SK-N-SH treated with all-trans-retinoic acid at 6 μM for 48 hours (cell line): ENCODE measurements around the gene ZNF185.

ENCODE experiments used
- ATAC-seq: fragments of 200-7000 bp; cut with Tn5 transposase; 3 replicates; pipeline ENCODE4 v1.9.1; 2020; ENCODE audit warnings: mild to moderate bottlenecking, moderate library complexity
- ARNTL ChIP-seq: fragments of 450-650 bp; formaldehyde crosslinking; IDR thresholded peaks from 2 replicates; pipeline ENCODE4 v1.5.0; 2020; ENCODE audit warnings: low read depth, mild to moderate bottlenecking, moderate library complexity, borderline replicate concordance
- BACH2 ChIP-seq: fragments of 250-450 bp; sonication (Bioruptor Pico); IDR thresholded peaks from 2 replicates; pipeline ENCODE4 v1.9.0; 2021; ENCODE audit warnings: mild to moderate bottlenecking, borderline replicate concordance
- CREB5 ChIP-seq: fragments of 250-450 bp; sonication (Bioruptor Pico); IDR thresholded peaks from 2 replicates; pipeline ENCODE4 v1.5.1; 2020; ENCODE audit warnings: low read depth, mild to moderate bottlenecking, moderate library complexity
- CSDC2 ChIP-seq: fragments of 250-450 bp; sonication (Bioruptor Pico); IDR thresholded peaks from 2 replicates; pipeline ENCODE4 v1.5.0; 2020; ENCODE audit warnings: mild to moderate bottlenecking, moderate library complexity
- CSRNP3 ChIP-seq: fragments of 250-450 bp; sonication (Bioruptor Pico); IDR thresholded peaks from 2 replicates; pipeline ENCODE4 v1.5.1; 2021; ENCODE audit warnings: mild to moderate bottlenecking, moderate library complexity
- ESRRG ChIP-seq: fragments of 250-450 bp; sonication (Bioruptor Pico); IDR thresholded peaks from 2 replicates; pipeline ENCODE4 v1.6.1; 2021; ENCODE audit warnings: mild to moderate bottlenecking
- GLIS3 ChIP-seq: fragments of 250-450 bp; sonication (Bioruptor Pico); IDR thresholded peaks from 2 replicates; pipeline ENCODE4 v1.5.0; 2020; ENCODE audit warnings: mild to moderate bottlenecking, moderate library complexity
- ISL1 ChIP-seq: fragments of 250-450 bp; sonication (Bioruptor Pico); IDR thresholded peaks from 2 replicates; pipeline ENCODE4 v2.1.2; 2022; ENCODE audit warnings: mild to moderate bottlenecking, moderate library complexity
- OSR1 ChIP-seq: fragments of 250-450 bp; sonication (Bioruptor Pico); IDR thresholded peaks from 2 replicates; pipeline ENCODE4 v1.8.0; 2022; ENCODE audit warnings: moderate library complexity, mild to moderate bottlenecking, inconsistent platforms
- PATZ1 ChIP-seq: fragments of 250-450 bp; sonication (Bioruptor Pico); IDR thresholded peaks from 2 replicates; pipeline ENCODE4 v1.8.0; 2020; ENCODE audit warnings: mild to moderate bottlenecking, moderate library complexity, borderline replicate concordance
- PPARA ChIP-seq: fragments of 250-450 bp; sonication (Bioruptor Pico); IDR thresholded peaks from 2 replicates; pipeline ENCODE4 v1.5.0; 2020; ENCODE audit warnings: mild to moderate bottlenecking, borderline replicate concordance
- TCF4 ChIP-seq: fragments of 250-450 bp; sonication (Bioruptor Pico); IDR thresholded peaks from 2 replicates; pipeline ENCODE4 v1.8.0; 2021; ENCODE audit warnings: mild to moderate bottlenecking, moderate library complexity, borderline replicate concordance
- TOX ChIP-seq: fragments of 250-450 bp; sonication (Bioruptor Pico); IDR thresholded peaks from 2 replicates; pipeline ENCODE4 v1.8.0; 2021; ENCODE audit warnings: mild to moderate bottlenecking, moderate library complexity, borderline replicate concordance
- ZC3H10 ChIP-seq: fragments of 250-450 bp; sonication (Bioruptor Pico); IDR thresholded peaks from 2 replicates; pipeline ENCODE4 v1.5.1; 2021; ENCODE audit warnings: mild to moderate bottlenecking, moderate library complexity
- ZFP30 ChIP-seq: fragments of 450-650 bp; formaldehyde crosslinking; IDR thresholded peaks from 2 replicates; pipeline ENCODE4 v1.5.0; 2022; ENCODE audit warnings: mild to moderate bottlenecking, moderate library complexity
- ZNF565 ChIP-seq: fragments of 450-650 bp; formaldehyde crosslinking; conservative IDR thresholded peaks from 2 replicates; pipeline ENCODE4 v1.5.0; 2020; ENCODE audit warnings: low read depth, mild to moderate bottlenecking, moderate library complexity
- ZNF8 ChIP-seq: fragments of 450-650 bp; formaldehyde crosslinking; IDR thresholded peaks from 2 replicates; pipeline ENCODE4 v1.5.0; 2020; ENCODE audit warnings: mild to moderate bottlenecking, moderate library complexity
- TF ChIP-seq, protein P1 (sequence below): fragments of 250-450 bp; sonication (Bioruptor Pico); IDR thresholded peaks from 2 replicates; pipeline ENCODE4 v1.5.0; 2020; ENCODE audit warnings: mild to moderate bottlenecking, moderate library complexity
- TF ChIP-seq, protein P2 (sequence below): fragments of 250-450 bp; sonication (Bioruptor Pico); IDR thresholded peaks from 2 replicates; pipeline ENCODE4 v1.8.0; 2021; ENCODE audit warnings: low read depth, mild to moderate bottlenecking, moderate library complexity, borderline replicate concordance

The ZNF185 gene

GRCh38 chrX:152897222-152898131 is at the start of gene ZNF185:
Gene ZNF185, plus strand, starts transcription at chrX:152898067. Its CDS starts 16,423 bp downstream, at chrX:152914490.
- ATAC-seq = peak; percentile 64
- TF ChIP-seq PATZ1 (0 out of 2 replicates have a peak, but pooled peaks have one; percentile 18), ZFP30 (CRISPR knock-in tag) (no peak), ISL1 (CRISPR knock-in tag) (no peak), ESRRG (no peak), CSDC2 (no peak), BACH2 (CRISPR knock-in tag) (no peak), OSR1 (CRISPR knock-in tag) (no peak)

DNA sequence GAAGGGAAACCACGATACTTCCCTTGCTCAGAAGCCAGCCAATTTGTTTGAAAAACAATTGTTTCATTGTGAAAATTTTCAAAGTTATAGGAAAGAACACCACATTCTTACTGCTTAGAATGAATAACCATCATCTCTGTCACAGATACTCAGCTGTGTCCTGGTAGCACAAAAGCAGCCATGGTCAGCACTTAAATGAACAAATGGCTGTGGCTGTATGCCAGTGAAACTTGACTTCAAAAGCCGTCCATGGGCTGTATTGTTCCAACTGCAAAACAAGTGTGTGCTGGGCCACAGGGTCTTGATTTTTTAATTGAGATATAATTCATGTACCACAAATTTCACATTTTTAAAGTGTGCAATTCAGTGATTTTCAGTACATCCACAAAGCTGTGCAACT is 47.4 kb upstream of the ZNF185 start:
- TF ChIP-seq CREB5 (CRISPR knock-in tag) (no peak), ZNF565 (no peak), OSR1 (CRISPR knock-in tag) (no peak), CSDC2 (no peak), GLIS3 (CRISPR knock-in tag) (no peak), CSRNP3 (no peak), BACH2 (CRISPR knock-in tag) (no peak), ZC3H10 (CRISPR knock-in tag) (no peak), ISL1 (CRISPR knock-in tag) (no peak), ESRRG (no peak), ZFP30 (CRISPR knock-in tag) (no peak), PPARA (no peak), TOX (CRISPR knock-in tag) (no peak), PATZ1 (no peak), TCF4 (CRISPR knock-in tag) (no peak), ARNTL (no peak), ZNF8 (CRISPR knock-in tag) (no peak)
- TF ChIP-seq, protein P1, sequence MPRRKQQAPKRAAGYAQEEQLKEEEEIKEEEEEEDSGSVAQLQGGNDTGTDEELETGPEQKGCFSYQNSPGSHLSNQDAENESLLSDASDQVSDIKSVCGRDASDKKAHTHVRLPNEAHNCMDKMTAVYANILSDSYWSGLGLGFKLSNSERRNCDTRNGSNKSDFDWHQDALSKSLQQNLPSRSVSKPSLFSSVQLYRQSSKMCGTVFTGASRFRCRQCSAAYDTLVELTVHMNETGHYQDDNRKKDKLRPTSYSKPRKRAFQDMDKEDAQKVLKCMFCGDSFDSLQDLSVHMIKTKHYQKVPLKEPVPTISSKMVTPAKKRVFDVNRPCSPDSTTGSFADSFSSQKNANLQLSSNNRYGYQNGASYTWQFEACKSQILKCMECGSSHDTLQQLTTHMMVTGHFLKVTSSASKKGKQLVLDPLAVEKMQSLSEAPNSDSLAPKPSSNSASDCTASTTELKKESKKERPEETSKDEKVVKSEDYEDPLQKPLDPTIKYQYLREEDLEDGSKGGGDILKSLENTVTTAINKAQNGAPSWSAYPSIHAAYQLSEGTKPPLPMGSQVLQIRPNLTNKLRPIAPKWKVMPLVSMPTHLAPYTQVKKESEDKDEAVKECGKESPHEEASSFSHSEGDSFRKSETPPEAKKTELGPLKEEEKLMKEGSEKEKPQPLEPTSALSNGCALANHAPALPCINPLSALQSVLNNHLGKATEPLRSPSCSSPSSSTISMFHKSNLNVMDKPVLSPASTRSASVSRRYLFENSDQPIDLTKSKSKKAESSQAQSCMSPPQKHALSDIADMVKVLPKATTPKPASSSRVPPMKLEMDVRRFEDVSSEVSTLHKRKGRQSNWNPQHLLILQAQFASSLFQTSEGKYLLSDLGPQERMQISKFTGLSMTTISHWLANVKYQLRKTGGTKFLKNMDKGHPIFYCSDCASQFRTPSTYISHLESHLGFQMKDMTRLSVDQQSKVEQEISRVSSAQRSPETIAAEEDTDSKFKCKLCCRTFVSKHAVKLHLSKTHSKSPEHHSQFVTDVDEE (CRISPR knock-in tag) = no peak
- TF ChIP-seq, protein P2, sequence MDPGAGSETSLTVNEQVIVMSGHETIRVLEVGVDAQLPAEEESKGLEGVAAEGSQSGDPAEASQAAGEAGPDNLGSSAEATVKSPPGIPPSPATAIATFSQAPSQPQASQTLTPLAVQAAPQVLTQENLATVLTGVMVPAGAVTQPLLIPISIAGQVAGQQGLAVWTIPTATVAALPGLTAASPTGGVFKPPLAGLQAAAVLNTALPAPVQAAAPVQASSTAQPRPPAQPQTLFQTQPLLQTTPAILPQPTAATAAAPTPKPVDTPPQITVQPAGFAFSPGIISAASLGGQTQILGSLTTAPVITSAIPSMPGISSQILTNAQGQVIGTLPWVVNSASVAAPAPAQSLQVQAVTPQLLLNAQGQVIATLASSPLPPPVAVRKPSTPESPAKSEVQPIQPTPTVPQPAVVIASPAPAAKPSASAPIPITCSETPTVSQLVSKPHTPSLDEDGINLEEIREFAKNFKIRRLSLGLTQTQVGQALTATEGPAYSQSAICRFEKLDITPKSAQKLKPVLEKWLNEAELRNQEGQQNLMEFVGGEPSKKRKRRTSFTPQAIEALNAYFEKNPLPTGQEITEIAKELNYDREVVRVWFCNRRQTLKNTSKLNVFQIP (CRISPR knock-in tag) = no peak
- no peak for ATAC-seq
